Common myeloid progenitor, CD34-positive (primary cell): ENCODE data around the gene CHRNA1. TPM values are rescaled to one million over a fixed set of nuclear protein-coding genes. Genes with fewer than 3 reads are reported as not detected.

Experiments
- CTCF ChIA-PET: fragments of 350-600 bp; sonication (Branson Sonifier 250); formaldehyde crosslinking; loops from one replicate; lab custom pipeline; 2021; ENCODE audit warnings: antibody characterized with exemption; lab: Charles Lee
- POLR2A ChIA-PET: fragments of 350-600 bp; sonication (Branson Sonifier 250); formaldehyde crosslinking; loops from one replicate; lab custom pipeline; 2021; ENCODE audit warnings: antibody characterized with exemption; lab: Charles Lee
- DNase-seq, 3 donors: peaks; one replicate each; pipeline versions ENCODE4 v3.0.0 to v3.0.0-alpha.2; 2013
- H3K27ac ChIP-seq, 2 experiments: 1 replicate in 1 of 2; 2 replicates in 1 of 2; pipeline ENCODE4 v1.7.0; 2013; ENCODE audit warnings: inconsistent platforms in 2 of 2, low read length in 2 of 2, mild to moderate bottlenecking in 2 of 2, low read depth in 1 of 2, moderate library complexity in 1 of 2; ENCODE audit not compliant: severe bottlenecking in 2 of 2, insufficient read depth in 1 of 2, poor library complexity in 1 of 2
- H3K27me3 ChIP-seq, 5 experiments: replicated peaks in 2 of 5; 1 replicate in 3 of 5; 2 replicates in 2 of 5; pipeline versions ENCODE4 v1.6.1 to v1.7.0; 2013; ENCODE audit warnings: low read length in 4 of 5, mild to moderate bottlenecking in 2 of 5, moderate library complexity in 2 of 5, inconsistent platforms in 1 of 5; ENCODE audit not compliant: insufficient read depth in 5 of 5, control insufficient read depth in 4 of 5
- H3K36me3 ChIP-seq, 4 experiments: 1 replicate in 2 of 4; 2 replicates in 2 of 4; pipeline versions ENCODE4 v1.6.1 to v1.7.0; 2013; ENCODE audit warnings: low read length in 3 of 4, control low read depth in 1 of 4, mild to moderate bottlenecking in 1 of 4; ENCODE audit not compliant: control insufficient read depth in 4 of 4, insufficient read depth in 4 of 4
- H3K4me1 ChIP-seq, 4 experiments: 1 replicate in 3 of 4; 2 replicates in 1 of 4; pipeline versions ENCODE4 v1.6.1 to v1.7.1; 2013; ENCODE audit warnings: low read length in 3 of 4, mild to moderate bottlenecking in 3 of 4, control low read depth in 1 of 4, inconsistent platforms in 1 of 4, moderate library complexity in 1 of 4; ENCODE audit not compliant: control insufficient read depth in 4 of 4, insufficient read depth in 4 of 4; ENCODE audit errors: control extremely low read depth in 1 of 4
- H3K4me3 ChIP-seq, 7 experiments: 1 replicate in 4 of 7; 2 replicates in 3 of 7; pipeline versions ENCODE4 v1.5.1 to v1.7.0; 2013; ENCODE audit warnings: mild to moderate bottlenecking in 7 of 7, low read length in 6 of 7, moderate library complexity in 6 of 7, inconsistent platforms in 2 of 7, low read depth in 2 of 7, control low read depth in 1 of 7; ENCODE audit not compliant: insufficient read depth in 4 of 7, control insufficient read depth in 1 of 7; ENCODE audit errors: extremely low read depth in 1 of 7
- H3K9me3 ChIP-seq, 5 experiments: 1 replicate in 4 of 5; 2 replicates in 1 of 5; pipeline versions ENCODE4 v1.6.1 to v1.7.1; 2013; ENCODE audit warnings: low read length in 4 of 5, mild to moderate bottlenecking in 2 of 5, inconsistent platforms in 1 of 5, low read depth in 1 of 5, moderate library complexity in 1 of 5; ENCODE audit not compliant: control insufficient read depth in 4 of 5, insufficient read depth in 2 of 5; ENCODE audit errors: control extremely low read depth in 1 of 5
- WGBS: methylation state at CpG from one replicate; pipeline ENCODE4 v1.1.5; 2013; ENCODE audit not compliant: insufficient coverage; 5-methylcytosine and 5-hydroxymethylcytosine counted together
- polyA plus RNA-seq: library from polyadenylated mRNA; unstranded; fragments of 120-200 nt; gene quantifications from one replicate; pipeline ENCODE4 v1.2.1, GENCODE V29; 2013

Gene CHRNA1
- not detected for polyA plus RNA-seq

DNA sequence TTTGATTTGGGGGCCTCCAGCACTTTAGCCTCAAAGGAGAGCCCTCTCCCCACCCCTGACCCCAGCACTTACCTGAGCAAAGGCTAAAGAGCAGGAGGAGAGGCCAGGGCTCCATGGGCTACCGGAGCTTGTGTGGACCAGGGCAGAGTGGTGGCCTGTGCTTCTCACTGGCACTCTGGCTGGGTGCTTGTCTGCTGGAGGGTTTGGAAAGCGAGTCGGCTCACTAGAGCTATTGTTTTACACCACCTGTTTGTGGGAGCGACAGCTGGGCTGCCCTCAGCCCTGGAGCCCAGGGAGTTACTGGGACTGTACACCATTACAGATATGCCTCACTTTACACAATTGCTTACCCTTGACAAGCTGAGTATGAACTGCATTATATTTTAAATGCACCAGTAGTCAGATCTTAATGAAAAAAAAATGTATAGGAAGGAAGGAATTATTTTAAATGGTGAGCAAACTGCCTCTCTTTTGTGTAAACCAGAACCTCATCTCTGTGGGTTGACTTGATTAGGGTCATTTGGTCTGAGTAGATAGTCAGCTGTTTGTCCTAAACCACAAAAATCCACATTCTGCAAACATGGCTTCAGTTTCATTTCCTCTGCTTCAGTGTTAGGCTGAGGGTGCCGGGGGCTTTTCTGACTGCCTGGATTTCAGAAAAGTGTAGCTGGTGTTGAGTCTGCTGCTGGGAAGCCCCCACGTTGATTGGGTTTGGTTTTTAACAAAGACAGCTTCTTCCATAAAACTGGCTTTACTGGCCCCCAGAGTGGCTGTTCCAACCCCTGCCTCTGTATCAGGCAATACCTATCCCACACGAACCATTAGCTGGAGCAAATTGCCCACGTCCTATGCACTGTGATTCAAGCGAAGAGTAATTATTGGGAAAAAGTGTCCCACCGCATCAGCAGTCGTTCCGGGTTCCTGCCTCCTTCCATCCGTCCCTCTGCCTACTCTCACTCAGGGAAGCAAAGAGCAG is at the start of gene CHRNA1:
Gene CHRNA1 (minus strand): TSS at position 193 of the 976 bp plus-strand sequence. CDS start 78 bp downstream, at position 115.
- H3K36me3 ChIP-seq = no peaks in the 10 kb centered on the region
- H3K27me3 ChIP-seq = peaks cover 0 to 36% (median 14%) of the 10 kb centered on the region in 5 experiments
- WGBS = 97% methylated on average over 5 of the region's 13 CpGs
- ChIA-PET POLR2A (no interaction called here), CTCF (interaction anchor here (0.9 to 4.2 kb wide), 13 partner anchors 8 to 301 kb away, joined by 3 to 21 read pairs (median 4); no protein-coding TSS in a partner anchor)
- no peak within 1 kb of the TSS for H3K27ac ChIP-seq
- DNase-seq = no peak
- no peaks in the 10 kb centered on the region for H3K4me1 ChIP-seq
- H3K9me3 ChIP-seq = peaks cover 0 to 2% (median 0%) of the 10 kb centered on the region in 5 experiments
- H3K4me3 ChIP-seq = no peak within 1 kb of the TSS

DNA sequence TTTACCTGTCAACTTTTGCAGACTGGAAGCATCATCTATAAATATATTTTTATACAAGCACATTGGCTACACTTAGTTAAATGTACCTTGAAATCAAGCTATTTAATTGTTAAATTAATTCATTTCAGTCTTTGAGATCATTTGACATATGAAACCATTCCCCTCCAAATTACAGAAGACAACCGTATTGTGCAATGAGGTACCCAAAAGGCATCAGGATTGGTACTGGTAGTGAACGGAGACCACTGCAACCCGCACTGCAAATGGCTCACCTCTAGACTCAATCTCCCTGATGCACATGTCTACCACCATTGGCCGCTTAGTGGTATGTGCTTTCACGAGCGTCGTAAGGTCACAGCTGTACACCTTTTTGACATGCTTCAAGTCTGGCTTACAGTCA is 47.8 kb upstream of the CHRNA1 start:
- H3K4me1 ChIP-seq = no peaks in the 10 kb centered on the region
- peaks cover 0 to 4% (median 0%) of the 10 kb centered on the region in 5 experiments for H3K27me3 ChIP-seq
- no peak overlapping the region for H3K27ac ChIP-seq
- DNase-seq = no peak
- peaks cover 0 to 2% (median 0%) of the 10 kb centered on the region in 5 experiments for H3K9me3 ChIP-seq
- no peak overlapping the region for H3K4me3 ChIP-seq
- CTCF ChIA-PET = interaction anchor here (1.5 kb wide), 1 partner anchor 15 kb away, joined by 3 read pairs; no protein-coding TSS in a partner anchor
- no peaks in the 10 kb centered on the region for H3K36me3 ChIP-seq
- 100% methylated on average over 2 of the region's 7 CpGs for WGBS
- POLR2A ChIA-PET = no interaction called here

DNA sequence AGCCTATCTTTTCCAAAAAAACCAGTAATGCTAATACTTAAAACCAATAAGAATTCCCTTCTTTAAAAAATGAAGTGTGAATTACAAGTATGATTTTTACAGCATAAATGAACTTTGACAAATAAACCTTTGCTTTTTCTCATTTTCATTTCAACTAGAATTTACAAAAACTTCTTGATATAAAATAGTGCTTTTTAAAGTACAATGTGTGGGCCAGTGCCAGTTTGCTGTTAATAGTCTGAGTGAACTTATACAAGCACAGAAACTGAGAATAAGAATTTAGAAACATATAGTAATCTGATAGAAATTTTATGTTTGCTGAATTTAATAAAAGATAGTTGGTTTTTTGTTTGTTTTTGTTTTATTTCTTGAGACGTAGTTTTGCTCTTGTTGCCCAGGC is 43.7 kb upstream of the CHRNA1 start:
- Histone ChIP-seq H3K27me3 (peaks cover 0 to 2% (median 0%) of the 10 kb centered on the region in 5 experiments), H3K36me3 (no peaks in the 10 kb centered on the region), H3K4me1 (no peaks in the 10 kb centered on the region), H3K27ac (no peak overlapping the region), H3K4me3 (no peak overlapping the region), H3K9me3 (no peaks in the 10 kb centered on the region)
- WGBS = 100% methylated on average over 1 of the region's 1 CpG
- CTCF ChIA-PET = no interaction called here
- no peak for DNase-seq
- POLR2A ChIA-PET = no interaction called here

DNA sequence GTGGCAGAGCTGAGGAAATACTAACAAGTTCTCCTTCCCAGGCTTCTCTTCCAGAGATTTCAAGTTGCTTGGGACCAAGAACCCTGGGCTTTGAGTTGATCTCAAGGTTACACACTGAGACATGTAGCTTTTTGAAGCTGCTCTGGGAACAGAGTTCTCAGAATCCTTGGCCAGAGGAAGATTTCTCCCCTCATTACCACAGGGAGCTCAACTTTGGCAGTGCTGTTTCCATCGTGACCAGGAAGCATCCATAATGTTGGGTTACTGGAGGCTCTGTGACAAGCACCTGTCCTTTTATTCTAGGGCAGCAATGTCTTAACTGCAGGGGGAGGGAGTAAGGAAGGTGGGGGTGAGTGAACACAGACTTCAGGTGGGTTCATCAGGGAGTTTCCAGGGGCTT is 41.5 kb upstream of the CHRNA1 start:
- DNase-seq = no peak
- Histone ChIP-seq H3K4me3 (no peak overlapping the region), H3K4me1 (no peaks in the 10 kb centered on the region), H3K27ac (no peak overlapping the region), H3K36me3 (no peaks in the 10 kb centered on the region), H3K9me3 (no peaks in the 10 kb centered on the region), H3K27me3 (peaks cover 0 to 2% (median 0%) of the 10 kb centered on the region in 5 experiments)
- POLR2A ChIA-PET = no interaction called here
- CTCF ChIA-PET = interaction anchor here (1.5 kb wide), 1 partner anchor 10 kb away, joined by 4 read pairs; no protein-coding TSS in a partner anchor
- WGBS = no CpG with 5 or more reads among the region's 1 CpG

DNA sequence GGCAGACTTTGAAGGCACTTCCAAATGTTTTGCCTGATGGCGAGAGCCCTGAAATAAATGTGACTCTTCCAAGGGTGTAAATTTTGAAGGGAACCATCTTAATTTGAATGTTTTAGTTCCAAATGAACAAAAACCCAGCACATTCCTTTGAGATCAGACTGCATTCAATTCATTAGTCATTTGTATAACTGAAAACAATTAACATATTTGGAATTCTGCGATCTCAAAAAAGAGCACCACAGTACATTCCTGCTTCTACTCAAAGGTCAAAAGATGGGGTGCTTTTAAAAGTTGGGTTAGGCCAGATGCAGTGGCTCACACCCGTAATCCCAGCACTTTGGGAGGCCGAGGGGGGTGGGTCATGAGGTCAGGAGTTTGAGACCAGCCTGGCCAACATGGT is 38.2 kb upstream of the CHRNA1 start:
- peaks cover 0 to 4% (median 0%) of the 10 kb centered on the region in 4 experiments for H3K4me1 ChIP-seq
- no peak for DNase-seq
- H3K36me3 ChIP-seq = no peaks in the 10 kb centered on the region
- H3K9me3 ChIP-seq = no peaks in the 10 kb centered on the region
- no peak overlapping the region for H3K27ac ChIP-seq
- H3K27me3 ChIP-seq = peaks cover 0 to 2% (median 0%) of the 10 kb centered on the region in 5 experiments
- no peak overlapping the region for H3K4me3 ChIP-seq
- CTCF ChIA-PET = no interaction called here
- POLR2A ChIA-PET = no interaction called here
- 100% methylated on average over 1 of the region's 4 CpGs for WGBS

DNA sequence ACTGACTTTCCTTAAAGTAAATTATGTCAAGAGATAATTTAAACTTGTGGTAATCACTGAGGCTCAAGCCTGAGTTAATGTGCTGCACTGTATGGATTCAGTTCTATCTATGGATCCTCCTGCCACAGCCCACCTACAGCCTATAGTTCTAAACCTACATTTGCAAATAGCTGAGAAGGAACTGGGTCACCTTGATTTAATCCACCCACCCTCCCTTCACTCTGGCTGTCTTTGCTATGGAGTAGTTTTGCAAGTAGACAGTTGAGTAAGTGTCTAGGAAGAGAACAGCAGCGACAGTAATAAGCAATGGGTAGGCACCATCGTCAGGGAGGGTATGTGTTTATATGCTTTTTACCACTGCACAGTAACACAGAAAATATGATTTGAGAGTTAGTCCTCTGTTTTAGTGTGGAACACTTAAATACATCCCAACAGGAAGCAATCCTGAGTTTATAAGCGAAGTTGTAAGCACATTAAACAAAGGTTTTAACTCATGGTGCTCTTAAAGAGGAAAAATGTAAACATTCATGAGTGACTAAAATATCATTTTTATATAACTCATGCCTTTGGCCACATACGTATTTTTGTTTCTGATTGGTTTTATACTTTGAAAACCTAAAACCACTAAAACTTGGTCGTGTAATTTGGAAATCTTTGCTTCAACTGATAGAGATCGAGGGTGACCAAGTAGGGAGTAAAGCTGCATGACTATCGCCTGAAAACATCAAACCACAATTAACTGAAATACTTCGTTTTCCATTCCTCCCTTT is 36.3 kb upstream of the CHRNA1 start:
- WGBS = 94% methylated on average over 4 of the region's 8 CpGs
- CTCF ChIA-PET = no interaction called here
- no peak for DNase-seq
- Histone ChIP-seq H3K36me3 (no peaks in the 10 kb centered on the region), H3K4me1 (peaks cover 0 to 4% (median 0%) of the 10 kb centered on the region in 4 experiments), H3K9me3 (no peaks in the 10 kb centered on the region), H3K27ac (no peak overlapping the region), H3K27me3 (no peaks in the 10 kb centered on the region), H3K4me3 (no peak overlapping the region)
- POLR2A ChIA-PET = no interaction called here
